Panc1 (cell line): Measurements from ENCODE around the gene RAD23A. TPM values are rescaled to one million over a fixed set of nuclear protein-coding genes. Genes with fewer than 3 reads are reported as not detected.

ENCODE experiments used
- ATAC-seq: fragments of 200-7000 bp; cut with Tn5 transposase; 2 replicates; pipeline ENCODE4 v1.9.1; 2020; ENCODE audit warnings: mild to moderate bottlenecking, moderate library complexity
- BruUV-seq: library from RNA; stranded (reverse); fragments of 400-500 nt; replicated peaks from 2 replicates; lab custom pipeline; 2021; lab: Mats Ljungman, UMichigan
- CTCF ChIA-PET: fragments of 300-600 bp; sonication (Branson Sonifier 250); formaldehyde crosslinking; loops from one replicate; lab custom pipeline; 2022; ENCODE audit warnings: antibody characterized with exemption; lab: Charles Lee
- POLR2A ChIA-PET: fragments of 300-600 bp; sonication (Branson Sonifier 250); formaldehyde crosslinking; loops from one replicate; lab custom pipeline; 2022; ENCODE audit warnings: antibody characterized with exemption; lab: Charles Lee
- DNase-seq: peaks from one replicate; pipeline ENCODE4 v3.0.0-alpha.2; 2010; ENCODE audit warnings: low read depth, low spot score
- H3K27ac ChIP-seq: 2 replicates; pipeline ENCODE4 v1.5.1; 2011; ENCODE audit warnings: mild to moderate bottlenecking, low read length, inconsistent platforms
- H3K27me3 ChIP-seq: fragments of 200-500 bp; sonication (Bioruptor generic); 2 replicates; pipeline ENCODE4 v1.6.0; 2014; ENCODE audit warnings: low read length, inconsistent platforms; ENCODE audit not compliant: control insufficient read depth, insufficient read depth
- H3K36me3 ChIP-seq: fragments of 200-500 bp; sonication (Bioruptor generic); 2 replicates; pipeline ENCODE4 v1.5.1; 2014; ENCODE audit warnings: inconsistent platforms, mild to moderate bottlenecking, low read length, moderate library complexity; ENCODE audit not compliant: control insufficient read depth, insufficient read depth
- H3K4me1 ChIP-seq: 2 replicates; pipeline ENCODE4 v1.5.1; 2011; ENCODE audit warnings: inconsistent platforms, mild to moderate bottlenecking, low read length, moderate library complexity; ENCODE audit not compliant: control insufficient read depth, insufficient read depth
- H3K4me3 ChIP-seq, 2 experiments: 2 replicates each; pipeline ENCODE4 v1.5.1; 2011 to 2012; ENCODE audit warnings: low read depth in 2 of 2, low read length in 2 of 2, mild to moderate bottlenecking in 2 of 2, inconsistent platforms in 1 of 2, moderate library complexity in 1 of 2
- H3K9me3 ChIP-seq: fragments of 200-500 bp; sonication (Bioruptor generic); 2 replicates; pipeline ENCODE4 v1.5.1; 2014; ENCODE audit warnings: low read depth, mild to moderate bottlenecking, inconsistent platforms, low read length, moderate library complexity; ENCODE audit not compliant: control insufficient read depth, insufficient read depth
- POLR2AphosphoS5 ChIP-seq: IDR thresholded peaks from 2 replicates; pipeline ENCODE4 v1.6.1; 2012; ENCODE audit warnings: mild to moderate bottlenecking, low read depth, low read length, moderate library complexity
- REST ChIP-seq, 2 experiments: IDR thresholded peaks; 2 replicates each; pipeline ENCODE4 v1.6.1; 2011 to 2012; ENCODE audit warnings: low read depth in 2 of 2, control low read depth in 1 of 2, low read length in 1 of 2, mild to moderate bottlenecking in 1 of 2, moderate library complexity in 1 of 2; ENCODE audit not compliant: insufficient read depth in 1 of 2
- SIN3A ChIP-seq: IDR thresholded peaks from 2 replicates; pipeline ENCODE4 v1.6.1; 2012; ENCODE audit warnings: low read depth, mild to moderate bottlenecking, low read length, moderate library complexity, borderline replicate concordance; ENCODE audit not compliant: insufficient read depth
- TCF7L2 ChIP-seq: IDR thresholded peaks from 2 replicates; pipeline ENCODE4 v1.6.1; 2011; ENCODE audit warnings: mild to moderate bottlenecking, low read depth, low read length, inconsistent platforms
- in situ Hi-C: cut with HindIII; loops from 2 replicates; pipeline ENCODE4 v1.10.0; 2016; ENCODE audit warnings: low sequenced_read_pairs, low pct_unique_long_range_greater_than_20kb
- intact Hi-C: fragments of 100-400 bp; cut with micrococcal nuclease; formaldehyde crosslinking; loops from one replicate; pipeline ENCODE4 v1.10.0; 2022; ENCODE audit not compliant: unreplicated experiment
- total RNA-seq: library from RNA; stranded (reverse); gene quantifications from one replicate; pipeline ENCODE4 v1.2.1, GENCODE V29; 2021; ENCODE audit not compliant: unreplicated experiment
- TF ChIP-seq, protein P1 (sequence below): fragments of 450-650 bp; IDR thresholded peaks from 2 replicates; pipeline ENCODE4 v1.5.1; 2017; ENCODE audit warnings: mild to moderate bottlenecking

Gene RAD23A
- total RNA-seq, 1 experiment from 2014 or later = 111 TPM

DNA sequence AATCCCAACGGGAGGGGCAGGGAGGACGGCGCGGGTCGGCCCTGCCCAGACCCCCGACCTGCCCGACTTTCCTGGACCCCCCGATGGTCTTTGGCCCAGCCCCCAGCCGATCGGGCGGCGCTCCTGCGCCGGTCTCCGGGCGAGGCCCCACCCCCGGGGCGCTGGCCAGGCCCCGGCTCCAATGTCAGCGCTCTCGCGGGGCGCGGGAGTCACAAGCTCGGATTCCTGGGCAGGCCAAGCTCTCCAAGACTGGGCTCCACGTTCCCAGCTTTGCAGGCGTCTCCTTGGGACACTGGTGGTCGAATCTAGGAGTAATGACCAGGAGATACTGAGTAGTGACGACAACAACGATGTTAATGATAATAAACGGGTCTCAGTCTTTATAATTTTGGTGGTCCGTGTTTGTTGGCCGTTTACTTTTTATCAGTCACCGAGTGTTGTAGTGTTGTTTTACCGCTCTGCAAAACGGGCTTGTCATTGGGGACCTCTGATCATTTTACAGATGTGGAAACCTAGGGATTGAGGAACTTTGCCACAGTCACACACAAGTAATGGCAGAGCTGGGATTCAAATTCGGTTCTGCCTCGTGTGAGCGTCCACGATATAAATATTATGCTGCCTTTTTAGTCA lies 545 bp downstream of the RAD23A start:
- Histone ChIP-seq H3K4me1 (peaks cover 15% of the 10 kb centered on the region), H3K36me3 (peaks cover 13% of the 10 kb centered on the region), H3K4me3 (peak overlapping the region; percentile 89 to 91), H3K9me3 (no peaks in the 10 kb centered on the region), H3K27me3 (no peaks in the 10 kb centered on the region), H3K27ac (peak overlapping the region; percentile 98)
- TF ChIP-seq SIN3A = no peak
- TF ChIP-seq REST (IDR thresholded peaks at IDR 0.05; ENCODE audit: insufficient read depth in 1 of 2, low read depth in 2 of 2, low read length in 1 of 2) = no peak
- TF ChIP-seq, protein P1, sequence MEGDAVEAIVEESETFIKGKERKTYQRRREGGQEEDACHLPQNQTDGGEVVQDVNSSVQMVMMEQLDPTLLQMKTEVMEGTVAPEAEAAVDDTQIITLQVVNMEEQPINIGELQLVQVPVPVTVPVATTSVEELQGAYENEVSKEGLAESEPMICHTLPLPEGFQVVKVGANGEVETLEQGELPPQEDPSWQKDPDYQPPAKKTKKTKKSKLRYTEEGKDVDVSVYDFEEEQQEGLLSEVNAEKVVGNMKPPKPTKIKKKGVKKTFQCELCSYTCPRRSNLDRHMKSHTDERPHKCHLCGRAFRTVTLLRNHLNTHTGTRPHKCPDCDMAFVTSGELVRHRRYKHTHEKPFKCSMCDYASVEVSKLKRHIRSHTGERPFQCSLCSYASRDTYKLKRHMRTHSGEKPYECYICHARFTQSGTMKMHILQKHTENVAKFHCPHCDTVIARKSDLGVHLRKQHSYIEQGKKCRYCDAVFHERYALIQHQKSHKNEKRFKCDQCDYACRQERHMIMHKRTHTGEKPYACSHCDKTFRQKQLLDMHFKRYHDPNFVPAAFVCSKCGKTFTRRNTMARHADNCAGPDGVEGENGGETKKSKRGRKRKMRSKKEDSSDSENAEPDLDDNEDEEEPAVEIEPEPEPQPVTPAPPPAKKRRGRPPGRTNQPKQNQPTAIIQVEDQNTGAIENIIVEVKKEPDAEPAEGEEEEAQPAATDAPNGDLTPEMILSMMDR = no peak
- TF ChIP-seq POLR2AphosphoS5 = no peak
- no peak for TF ChIP-seq TCF7L2
- ChIA-PET POLR2A (interaction anchor here (0.6 to 0.7 kb wide), 2 partner anchors 56 to 211 kb away, joined by 3 to 11 read pairs; no protein-coding TSS in a partner anchor), CTCF (no interaction called here)
- DNase-seq (no peak), ATAC-seq (peak; percentile 82)
- BruUV-seq = no TSS peak
- in situ Hi-C loops = no loop called here
- intact Hi-C loops = no loop called here

GRCh38 chr19:12946731-12947496 lies 1.3 kb downstream of the RAD23A start:
- ChIA-PET CTCF (no interaction called here), POLR2A (interaction anchor here (0.6 kb wide), 1 partner anchor 211 kb away, joined by 11 read pairs; no protein-coding TSS in a partner anchor)
- Histone ChIP-seq H3K4me1 (peaks cover 15% of the 10 kb centered on the region), H3K9me3 (no peaks in the 10 kb centered on the region), H3K4me3 (peak overlapping the region; percentile 89 to 91), H3K27me3 (no peaks in the 10 kb centered on the region), H3K36me3 (peaks cover 13% of the 10 kb centered on the region), H3K27ac (peak overlapping the region; percentile 98)
- TSS peak; percentile 45 for BruUV-seq
- TF ChIP-seq, protein P1 = no peak
- TF ChIP-seq POLR2AphosphoS5 = 0 out of 2 replicates have a peak, but pooled peaks have one; percentile 24
- DNase-seq (no peak), ATAC-seq (no peak)
- in situ Hi-C loops (no loop called here), intact Hi-C loops (no loop called here)
